Neural cell (in vitro differentiated cells): Measurements from ENCODE around the gene TESK1. TPM values are rescaled to one million over a fixed set of nuclear protein-coding genes. Genes with fewer than 3 reads are reported as not detected.
"Not testable (repeated sequence)": the region's sequence is repeated elsewhere in the genome, so short reads cannot be mapped to it uniquely, and the experiment has no call there.

Source experiments
- H2AFZ ChIP-seq: fragments of 200-600, 300-800 bp; sonication (generic), shearing (Covaris generic); 2 replicates; pipeline ENCODE4 v1.6.0; 2014; ENCODE audit warnings: low read depth, mild to moderate bottlenecking, antibody characterized with exemption, low read length, moderate library complexity
- H3F3A ChIP-seq: fragments of 200-600 bp; shearing (Covaris generic); 2 replicates; pipeline ENCODE4 v1.6.1; 2016; ENCODE audit warnings: mild to moderate bottlenecking, moderate library complexity, mixed read lengths, antibody characterized with exemption, low read length; ENCODE audit not compliant: insufficient read depth, poor library complexity, severe bottlenecking
- H3K27ac ChIP-seq: fragments of 200-600, 300-800 bp; sonication (generic), shearing (Covaris generic); 2 replicates; pipeline ENCODE4 v1.5.1; 2014; ENCODE audit warnings: mild to moderate bottlenecking, low read length, moderate library complexity
- H3K27me3 ChIP-seq: fragments of 300-800, 200-600 bp; sonication (generic), shearing (Covaris generic); 2 replicates; pipeline ENCODE4 v1.6.0; 2014; ENCODE audit warnings: mild to moderate bottlenecking, low read depth, low read length, moderate library complexity; ENCODE audit not compliant: insufficient read depth
- H3K36me3 ChIP-seq: fragments of 300-800, 200-600 bp; sonication (generic), shearing (Covaris generic); 2 replicates; pipeline ENCODE4 v1.5.1; 2014; ENCODE audit warnings: mild to moderate bottlenecking, antibody characterized with exemption, low read length, moderate library complexity; ENCODE audit not compliant: insufficient read depth
- H3K4me2 ChIP-seq: fragments of 300-800, 200-600 bp; sonication (generic), shearing (Covaris generic); 2 replicates; pipeline ENCODE4 v1.6.0; 2014; ENCODE audit warnings: mild to moderate bottlenecking, low read length
- H3K4me3 ChIP-seq: fragments of 300-800, 200-600 bp; sonication (generic), shearing (Covaris generic); 2 replicates; pipeline ENCODE4 v1.5.1; 2014; ENCODE audit warnings: mild to moderate bottlenecking, low read length, moderate library complexity
- H3K79me2 ChIP-seq: fragments of 200-600 bp; shearing (Covaris generic); replicated peaks from 2 replicates; pipeline ENCODE4 v1.6.0; 2014; ENCODE audit warnings: mild to moderate bottlenecking, low read length, moderate library complexity; ENCODE audit not compliant: insufficient read depth
- H3K9ac ChIP-seq: fragments of 300-800, 200-600 bp; sonication (generic), shearing (Covaris generic); 2 replicates; pipeline ENCODE4 v1.6.1; 2016; ENCODE audit warnings: mild to moderate bottlenecking, low read length, mixed read lengths
- H3K9me2 ChIP-seq: fragments of 200-600 bp; shearing (Covaris generic); 2 replicates; pipeline ENCODE4 v1.6.1; 2016; ENCODE audit warnings: mild to moderate bottlenecking, low read length, mixed read lengths; ENCODE audit not compliant: insufficient read depth
- H3K9me3 ChIP-seq: fragments of 200-600, 300-800 bp; sonication (generic), shearing (Covaris generic); 2 replicates; pipeline ENCODE4 v1.6.1; 2016; ENCODE audit warnings: mild to moderate bottlenecking, mixed run types, low read length, moderate library complexity, mixed read lengths
- H4K20me1 ChIP-seq: fragments of 200-600 bp; shearing (Covaris generic); 2 replicates; pipeline ENCODE4 v1.6.1; 2016; ENCODE audit warnings: mild to moderate bottlenecking, mixed run types; ENCODE audit not compliant: insufficient read depth
- EP300 ChIP-seq: fragments of 450-650 bp; conservative IDR thresholded peaks from 2 replicates; pipeline ENCODE4 v1.6.1; 2014; ENCODE audit warnings: antibody characterized with exemption, mild to moderate bottlenecking, moderate library complexity; ENCODE audit not compliant: poor library complexity, severe bottlenecking
- EZH2 ChIP-seq: fragments of 200-600, 300-800 bp; shearing (Covaris generic), sonication (generic); IDR thresholded peaks from 2 replicates; pipeline ENCODE4 v1.6.1; 2014; ENCODE audit warnings: antibody characterized with exemption, low read length, borderline replicate concordance, mild to moderate bottlenecking; ENCODE audit not compliant: insufficient read depth, poor library complexity, severe bottlenecking
- MXI1 ChIP-seq: fragments of 450-650 bp; conservative IDR thresholded peaks from 2 replicates; pipeline ENCODE4 v1.6.1; 2014; ENCODE audit warnings: antibody characterized with exemption, mild to moderate bottlenecking; ENCODE audit not compliant: poor library complexity, severe bottlenecking
- POLR2AphosphoS5 ChIP-seq: IDR thresholded peaks from 2 replicates; pipeline ENCODE4 v1.6.1; 2012
- RAD21 ChIP-seq: fragments of 450-650 bp; conservative IDR thresholded peaks from 2 replicates; pipeline ENCODE4 v1.6.1; 2014; ENCODE audit warnings: antibody characterized with exemption, mild to moderate bottlenecking, moderate library complexity
- SMC3 ChIP-seq: fragments of 450-650 bp; conservative IDR thresholded peaks from 2 replicates; pipeline ENCODE4 v1.6.1; 2014; ENCODE audit warnings: antibody characterized with exemption, mild to moderate bottlenecking, moderate library complexity; ENCODE audit not compliant: poor library complexity
- TAF1 ChIP-seq: IDR thresholded peaks from 2 replicates; pipeline ENCODE4 v1.6.1; 2012; ENCODE audit warnings: low read depth
- polyA plus RNA-seq: library from polyadenylated mRNA; depleted of rRNA; stranded (reverse); fragments of >200 nt; gene quantifications from 2 replicates; pipeline ENCODE4 v1.2.3, GENCODE V29; 2014
- TF ChIP-seq, protein P1 (sequence below): fragments of 450-650 bp; IDR thresholded peaks from 2 replicates; pipeline ENCODE4 v1.5.1; 2014; ENCODE audit warnings: antibody characterized with exemption, mild to moderate bottlenecking, moderate library complexity; ENCODE audit not compliant: poor library complexity, severe bottlenecking
- TF ChIP-seq, protein P2 (sequence below): IDR thresholded peaks from 2 replicates; pipeline ENCODE4 v1.6.1; 2012; ENCODE audit warnings: borderline replicate concordance

Gene TESK1
- polyA plus RNA-seq, 1 donor from 2014 or later: 37.9 TPM

- not testable (repeated sequence) for H3K9ac ChIP-seq, H3K27me3 ChIP-seq, H3K27ac ChIP-seq, H3K4me2 ChIP-seq, H3K9me3 ChIP-seq, H3K79me2 ChIP-seq, H2AFZ ChIP-seq, H3K9me2 ChIP-seq, H4K20me1 ChIP-seq, H3K36me3 ChIP-seq, H3K4me3 ChIP-seq, H3F3A ChIP-seq
Observed at GRCh38 chr9:35639225-35639624, 34.2 kb downstream of the TESK1 start.

- no peak for TF ChIP-seq RAD21
- TF ChIP-seq, protein P1, sequence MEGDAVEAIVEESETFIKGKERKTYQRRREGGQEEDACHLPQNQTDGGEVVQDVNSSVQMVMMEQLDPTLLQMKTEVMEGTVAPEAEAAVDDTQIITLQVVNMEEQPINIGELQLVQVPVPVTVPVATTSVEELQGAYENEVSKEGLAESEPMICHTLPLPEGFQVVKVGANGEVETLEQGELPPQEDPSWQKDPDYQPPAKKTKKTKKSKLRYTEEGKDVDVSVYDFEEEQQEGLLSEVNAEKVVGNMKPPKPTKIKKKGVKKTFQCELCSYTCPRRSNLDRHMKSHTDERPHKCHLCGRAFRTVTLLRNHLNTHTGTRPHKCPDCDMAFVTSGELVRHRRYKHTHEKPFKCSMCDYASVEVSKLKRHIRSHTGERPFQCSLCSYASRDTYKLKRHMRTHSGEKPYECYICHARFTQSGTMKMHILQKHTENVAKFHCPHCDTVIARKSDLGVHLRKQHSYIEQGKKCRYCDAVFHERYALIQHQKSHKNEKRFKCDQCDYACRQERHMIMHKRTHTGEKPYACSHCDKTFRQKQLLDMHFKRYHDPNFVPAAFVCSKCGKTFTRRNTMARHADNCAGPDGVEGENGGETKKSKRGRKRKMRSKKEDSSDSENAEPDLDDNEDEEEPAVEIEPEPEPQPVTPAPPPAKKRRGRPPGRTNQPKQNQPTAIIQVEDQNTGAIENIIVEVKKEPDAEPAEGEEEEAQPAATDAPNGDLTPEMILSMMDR: no peak
- no peak for TF ChIP-seq EP300
- TF ChIP-seq EZH2: no peak
- TF ChIP-seq TAF1: no peak
- TF ChIP-seq MXI1: no peak
- TF ChIP-seq, protein P2, sequence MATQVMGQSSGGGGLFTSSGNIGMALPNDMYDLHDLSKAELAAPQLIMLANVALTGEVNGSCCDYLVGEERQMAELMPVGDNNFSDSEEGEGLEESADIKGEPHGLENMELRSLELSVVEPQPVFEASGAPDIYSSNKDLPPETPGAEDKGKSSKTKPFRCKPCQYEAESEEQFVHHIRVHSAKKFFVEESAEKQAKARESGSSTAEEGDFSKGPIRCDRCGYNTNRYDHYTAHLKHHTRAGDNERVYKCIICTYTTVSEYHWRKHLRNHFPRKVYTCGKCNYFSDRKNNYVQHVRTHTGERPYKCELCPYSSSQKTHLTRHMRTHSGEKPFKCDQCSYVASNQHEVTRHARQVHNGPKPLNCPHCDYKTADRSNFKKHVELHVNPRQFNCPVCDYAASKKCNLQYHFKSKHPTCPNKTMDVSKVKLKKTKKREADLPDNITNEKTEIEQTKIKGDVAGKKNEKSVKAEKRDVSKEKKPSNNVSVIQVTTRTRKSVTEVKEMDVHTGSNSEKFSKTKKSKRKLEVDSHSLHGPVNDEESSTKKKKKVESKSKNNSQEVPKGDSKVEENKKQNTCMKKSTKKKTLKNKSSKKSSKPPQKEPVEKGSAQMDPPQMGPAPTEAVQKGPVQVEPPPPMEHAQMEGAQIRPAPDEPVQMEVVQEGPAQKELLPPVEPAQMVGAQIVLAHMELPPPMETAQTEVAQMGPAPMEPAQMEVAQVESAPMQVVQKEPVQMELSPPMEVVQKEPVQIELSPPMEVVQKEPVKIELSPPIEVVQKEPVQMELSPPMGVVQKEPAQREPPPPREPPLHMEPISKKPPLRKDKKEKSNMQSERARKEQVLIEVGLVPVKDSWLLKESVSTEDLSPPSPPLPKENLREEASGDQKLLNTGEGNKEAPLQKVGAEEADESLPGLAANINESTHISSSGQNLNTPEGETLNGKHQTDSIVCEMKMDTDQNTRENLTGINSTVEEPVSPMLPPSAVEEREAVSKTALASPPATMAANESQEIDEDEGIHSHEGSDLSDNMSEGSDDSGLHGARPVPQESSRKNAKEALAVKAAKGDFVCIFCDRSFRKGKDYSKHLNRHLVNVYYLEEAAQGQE: no peak
- no peak for TF ChIP-seq POLR2AphosphoS5
- no peak for TF ChIP-seq SMC3
- H3F3A ChIP-seq: no peaks in the 10 kb centered on the region
- H3K9ac ChIP-seq: no peak overlapping the region
- no peaks in the 10 kb centered on the region for H3K36me3 ChIP-seq
- H3K9me2 ChIP-seq: no peaks in the 10 kb centered on the region
- H2AFZ ChIP-seq: no peak overlapping the region
- H3K4me2 ChIP-seq: no peak overlapping the region
- no peaks in the 10 kb centered on the region for H4K20me1 ChIP-seq
- H3K27me3 ChIP-seq: no peaks in the 10 kb centered on the region
- H3K79me2 ChIP-seq: no peaks in the 10 kb centered on the region
- no peaks in the 10 kb centered on the region for H3K9me3 ChIP-seq
- H3K4me3 ChIP-seq: no peak overlapping the region
- H3K27ac ChIP-seq: no peak overlapping the region
Observed at GRCh38 chr9:35639631-35640030, 34.6 kb downstream of the TESK1 start.

DNA sequence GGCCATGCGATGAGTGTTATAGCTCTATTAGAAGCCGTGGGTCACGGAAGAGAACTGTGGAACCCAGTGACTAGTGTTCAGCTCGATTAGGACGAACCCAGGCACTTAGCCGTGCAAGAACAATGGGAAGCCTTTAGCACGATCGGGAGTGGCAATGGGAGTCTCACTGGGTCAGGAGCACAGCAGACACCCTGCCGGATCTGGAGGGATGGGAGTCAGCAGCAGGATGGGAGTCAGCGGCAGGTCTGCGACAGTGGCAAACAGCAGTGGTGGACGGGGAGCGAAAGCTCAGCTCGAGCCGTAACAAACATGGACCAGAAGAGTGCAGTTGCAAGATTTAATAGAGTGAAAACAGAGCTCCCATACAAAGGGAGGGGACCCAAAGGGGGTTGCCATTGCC is 35.4 kb downstream of the TESK1 start:
- not testable (repeated sequence) for H3K9ac ChIP-seq, H3K27ac ChIP-seq, H4K20me1 ChIP-seq

DNA sequence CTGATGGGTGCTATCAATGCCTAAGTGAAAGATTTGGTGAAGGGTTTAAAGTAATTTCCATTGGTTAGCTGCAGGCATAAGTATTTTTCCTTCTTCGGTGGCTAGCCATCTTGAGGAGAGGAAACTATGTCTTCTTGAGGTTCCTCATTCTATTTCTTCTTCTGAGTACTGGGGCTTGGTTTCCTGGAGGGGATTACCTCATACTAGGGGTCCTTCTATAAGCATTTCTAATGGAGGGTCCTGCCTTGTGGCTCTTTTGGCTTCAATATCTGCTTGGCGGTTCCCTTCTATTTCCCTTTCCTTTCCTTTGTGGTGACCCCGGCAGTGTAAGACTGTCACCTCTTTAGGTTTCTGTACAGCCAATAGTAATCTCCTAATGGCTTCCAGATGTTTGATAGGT is 36.4 kb downstream of the TESK1 start:
- H3K4me3 ChIP-seq, H3K36me3 ChIP-seq, H3F3A ChIP-seq, H3K27me3 ChIP-seq, H3K27ac ChIP-seq, H4K20me1 ChIP-seq, H3K9me3 ChIP-seq, H2AFZ ChIP-seq, H3K79me2 ChIP-seq, H3K4me2 ChIP-seq, H3K9me2 ChIP-seq, H3K9ac ChIP-seq: not testable (repeated sequence)

More for the DNA sequence above, 35.4 kb downstream of the TESK1 start:
- H3K4me2 ChIP-seq, H2AFZ ChIP-seq, H3K79me2 ChIP-seq, H3K4me3 ChIP-seq, H3F3A ChIP-seq, H3K9me2 ChIP-seq, H3K36me3 ChIP-seq, H3K9me3 ChIP-seq, H3K27me3 ChIP-seq: not testable (repeated sequence)
